Glomerular visceral epithelial cell (primary cell): ENCODE data around the gene EML6.

Source experiments
- DNase-seq: peaks from one replicate; pipeline ENCODE4 v3.0.0-alpha.2; 2016; ENCODE audit errors: extremely low spot score

Gene EML6

GRCh38 chr2:54945391-54946219, 222.1 kb downstream of the EML6 start:
- DNase-seq = no peak

- no peak for DNase-seq
These were observed 222.9 kb downstream of the EML6 start for GRCh38 chr2:54946220-54946805.

- no peak for DNase-seq
These were observed 223.7 kb downstream of the EML6 start for GRCh38 chr2:54947136-54947535.

GRCh38 chr2:54947646-54948045, 224.2 kb downstream of the EML6 start:
- no peak for DNase-seq

GRCh38 chr2:54948120-54948519, 224.7 kb downstream of the EML6 start:
- DNase-seq = no peak

GRCh38 chr2:54949431-54949830, 226.0 kb downstream of the EML6 start:
- no peak for DNase-seq

GRCh38 chr2:54950811-54951210, 227.3 kb downstream of the EML6 start:
- DNase-seq = no peak

- DNase-seq = no peak
These were observed 229.0 kb downstream of the EML6 start for GRCh38 chr2:54952425-54952824.

- no peak for DNase-seq
These were observed 229.6 kb downstream of the EML6 start for GRCh38 chr2:54952978-54953456.

GRCh38 chr2:54954158-54954557, 230.7 kb downstream of the EML6 start:
- DNase-seq = no peak

GRCh38 chr2:54954705-54955357, 231.4 kb downstream of the EML6 start:
- DNase-seq = no peak

GRCh38 chr2:54955358-54956110, 232.1 kb downstream of the EML6 start:
- DNase-seq = no peak

- no peak for DNase-seq
These were observed 232.7 kb downstream of the EML6 start for GRCh38 chr2:54956111-54956627.

- no peak for DNase-seq
These were observed 234.0 kb downstream of the EML6 start for GRCh38 chr2:54957321-54957999.

GRCh38 chr2:54958717-54959371, 235.4 kb downstream of the EML6 start:
- no peak for DNase-seq

GRCh38 chr2:54960164-54960563, 236.7 kb downstream of the EML6 start:
- DNase-seq = no peak

GRCh38 chr2:54962511-54962910, 239.0 kb downstream of the EML6 start:
- no peak for DNase-seq

- no peak for DNase-seq
These were observed 239.5 kb downstream of the EML6 start for GRCh38 chr2:54962935-54963440.

- no peak for DNase-seq
These were observed 240.0 kb downstream of the EML6 start for GRCh38 chr2:54963476-54963875.

- DNase-seq = peak; percentile 39
These were observed 240.8 kb downstream of the EML6 start for GRCh38 chr2:54964271-54964670.
